Smooth muscle cell (in vitro differentiated cells): ENCODE measurements around the gene EDA. TPM values are rescaled to one million over a fixed set of nuclear protein-coding genes. Genes with fewer than 3 reads are reported as not detected.

Experiments used
- DNase-seq: peaks from one replicate; lab custom pipeline; 2025; ENCODE audit not compliant: unreplicated experiment; lab: John Stamatoyannopoulos, UW
- H2AFZ ChIP-seq: fragments of 200-600 bp; sonication (generic); 2 replicates; pipeline ENCODE4 v1.6.0; 2016; ENCODE audit warnings: antibody characterized with exemption, low read depth, mild to moderate bottlenecking
- H3F3A ChIP-seq: fragments of 200-600 bp; sonication (generic); 2 replicates; pipeline ENCODE4 v1.6.0; 2017; ENCODE audit warnings: antibody characterized with exemption, low read depth
- H3K27ac ChIP-seq: fragments of 200-600 bp; sonication (generic); 2 replicates; pipeline ENCODE4 v1.5.1; 2016; ENCODE audit warnings: low read depth, mild to moderate bottlenecking
- H3K27me3 ChIP-seq: fragments of 200-600 bp; sonication (generic); 2 replicates; pipeline ENCODE4 v1.6.1; 2016; ENCODE audit warnings: low read depth, mild to moderate bottlenecking
- H3K36me3 ChIP-seq: fragments of 200-600 bp; sonication (generic); 2 replicates; pipeline ENCODE4 v1.5.1; 2016; ENCODE audit warnings: low read depth
- H3K4me1 ChIP-seq: fragments of 200-600 bp; sonication (generic); 2 replicates; pipeline ENCODE4 v1.5.1; 2016; ENCODE audit warnings: low read depth
- H3K4me2 ChIP-seq: fragments of 200-600 bp; sonication (generic); 2 replicates; pipeline ENCODE4 v1.6.0; 2016; ENCODE audit warnings: mild to moderate bottlenecking
- H3K4me3 ChIP-seq: fragments of 200-600 bp; sonication (generic); 2 replicates; pipeline ENCODE4 v1.5.1; 2016; ENCODE audit warnings: mild to moderate bottlenecking
- H3K79me2 ChIP-seq: fragments of 200-600 bp; sonication (generic); 2 replicates; pipeline ENCODE4 v1.6.0; 2016; ENCODE audit warnings: low read depth, mild to moderate bottlenecking
- H3K9ac ChIP-seq: fragments of 200-600 bp; sonication (generic); 2 replicates; pipeline ENCODE4 v1.6.0; 2016; ENCODE audit warnings: low read depth
- H3K9me3 ChIP-seq: fragments of 200-600 bp; sonication (generic); replicated peaks from 2 replicates; pipeline ENCODE4 v1.5.1; 2016; ENCODE audit warnings: low read depth
- H4K20me1 ChIP-seq: fragments of 200-600 bp; sonication (generic); 2 replicates; pipeline ENCODE4 v1.6.0; 2016; ENCODE audit warnings: low read depth
- WGBS: methylation state at CpG from one replicate; pipeline ENCODE4 v1.1.7; 2016; ENCODE audit warnings: low lambda C conversion rate; 5-methylcytosine and 5-hydroxymethylcytosine counted together
- polyA plus RNA-seq: library from polyadenylated mRNA; unstranded; fragments of >200 nt; fragmentation: Nextera tagmentation; extraction: Ambion mirVana; gene quantifications from 2 replicates; pipeline ENCODE4 v1.2.1, GENCODE V29; 2016
- total RNA-seq: library from RNA; depleted of rRNA; stranded (reverse); fragments of >200 nt; gene quantifications from 2 replicates; pipeline ENCODE4 v1.2.3, GENCODE V29; 2014
- TF ChIP-seq, protein P1 (sequence below): fragments of 200-600 bp; sonication (generic); IDR thresholded peaks from 2 replicates; pipeline ENCODE4 v1.5.1; 2017; ENCODE audit warnings: borderline replicate concordance, mild to moderate bottlenecking, antibody characterized with exemption; ENCODE audit not compliant: insufficient read depth, poor library complexity, severe bottlenecking

The EDA gene
- total and polyA plus RNA-seq, 2 experiments from 2014 or later: 2.0 TPM; not detected in 1

DNA sequence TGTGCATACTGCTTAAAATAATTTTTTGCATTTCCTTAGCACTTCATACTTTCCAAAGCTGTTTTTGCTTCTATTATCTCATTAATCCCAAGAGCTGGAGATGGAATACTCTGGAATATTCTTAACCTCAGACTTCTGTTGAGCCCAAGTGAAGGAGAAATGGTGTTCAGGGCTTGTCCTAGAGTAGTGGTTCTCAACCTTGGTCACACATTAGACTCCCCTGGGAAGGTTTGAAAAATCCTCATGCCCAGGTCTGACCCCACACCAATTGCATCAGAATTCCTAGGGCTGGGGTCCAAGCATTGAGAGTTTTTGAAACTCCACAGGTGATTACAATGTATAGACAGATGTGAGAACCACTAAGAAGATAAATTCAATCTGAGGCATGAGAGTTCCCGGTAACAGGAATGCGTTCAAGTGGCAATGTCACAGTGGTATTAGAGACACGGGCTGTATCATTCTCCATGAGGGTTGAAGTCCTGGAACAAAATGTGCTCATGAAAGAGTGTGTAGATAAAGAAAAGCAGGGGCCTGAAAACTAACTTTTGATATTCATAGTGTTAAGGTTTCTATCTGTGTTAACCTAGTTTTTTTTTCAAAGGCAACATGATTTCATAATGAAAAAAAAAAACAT is 385.9 kb downstream of the EDA start:
- TF ChIP-seq, protein P1, sequence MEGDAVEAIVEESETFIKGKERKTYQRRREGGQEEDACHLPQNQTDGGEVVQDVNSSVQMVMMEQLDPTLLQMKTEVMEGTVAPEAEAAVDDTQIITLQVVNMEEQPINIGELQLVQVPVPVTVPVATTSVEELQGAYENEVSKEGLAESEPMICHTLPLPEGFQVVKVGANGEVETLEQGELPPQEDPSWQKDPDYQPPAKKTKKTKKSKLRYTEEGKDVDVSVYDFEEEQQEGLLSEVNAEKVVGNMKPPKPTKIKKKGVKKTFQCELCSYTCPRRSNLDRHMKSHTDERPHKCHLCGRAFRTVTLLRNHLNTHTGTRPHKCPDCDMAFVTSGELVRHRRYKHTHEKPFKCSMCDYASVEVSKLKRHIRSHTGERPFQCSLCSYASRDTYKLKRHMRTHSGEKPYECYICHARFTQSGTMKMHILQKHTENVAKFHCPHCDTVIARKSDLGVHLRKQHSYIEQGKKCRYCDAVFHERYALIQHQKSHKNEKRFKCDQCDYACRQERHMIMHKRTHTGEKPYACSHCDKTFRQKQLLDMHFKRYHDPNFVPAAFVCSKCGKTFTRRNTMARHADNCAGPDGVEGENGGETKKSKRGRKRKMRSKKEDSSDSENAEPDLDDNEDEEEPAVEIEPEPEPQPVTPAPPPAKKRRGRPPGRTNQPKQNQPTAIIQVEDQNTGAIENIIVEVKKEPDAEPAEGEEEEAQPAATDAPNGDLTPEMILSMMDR: no peak
- H4K20me1 ChIP-seq: no peaks in the 10 kb centered on the region
- H3K4me1 ChIP-seq: no peaks in the 10 kb centered on the region
- no peak overlapping the region for H2AFZ ChIP-seq
- H3K27ac ChIP-seq: no peak overlapping the region
- no peaks in the 10 kb centered on the region for H3K27me3 ChIP-seq
- no peak overlapping the region for H3K4me3 ChIP-seq
- 87% methylated on average over 3 of the region's 3 CpGs for WGBS
- H3K79me2 ChIP-seq: no peaks in the 10 kb centered on the region
- H3K9ac ChIP-seq: no peak overlapping the region
- DNase-seq: no peak
- H3K9me3 ChIP-seq: no peaks in the 10 kb centered on the region
- H3K36me3 ChIP-seq: no peaks in the 10 kb centered on the region
- no peaks in the 10 kb centered on the region for H3F3A ChIP-seq
- no peak overlapping the region for H3K4me2 ChIP-seq

DNA sequence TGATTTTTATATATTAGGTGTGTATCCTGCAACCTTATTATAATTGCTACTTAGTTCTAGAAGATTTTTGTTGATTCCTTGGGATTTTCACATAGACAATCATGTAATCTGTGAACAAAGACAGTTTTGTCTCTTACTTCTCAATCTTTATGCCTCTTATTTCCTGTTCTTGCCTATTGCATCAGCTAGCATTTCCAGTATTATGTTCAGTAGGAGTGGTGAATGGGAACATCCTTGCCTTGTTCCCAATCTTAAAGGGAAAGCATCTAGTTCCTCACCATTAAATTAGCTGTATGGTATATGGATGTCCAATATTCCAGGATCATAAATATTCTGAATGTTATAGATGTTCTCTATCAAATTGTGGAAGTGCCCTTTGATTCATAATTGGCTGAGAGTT is 392.0 kb downstream of the EDA start:
- no peaks in the 10 kb centered on the region for H4K20me1 ChIP-seq
- TF ChIP-seq, protein P1: no peak
- no peak overlapping the region for H3K4me3 ChIP-seq
- no peak overlapping the region for H3K9ac ChIP-seq
- H3K36me3 ChIP-seq: no peaks in the 10 kb centered on the region
- H2AFZ ChIP-seq: no peak overlapping the region
- no peaks in the 10 kb centered on the region for H3K4me1 ChIP-seq
- DNase-seq: no peak
- H3F3A ChIP-seq: no peaks in the 10 kb centered on the region
- H3K27ac ChIP-seq: no peak overlapping the region
- no peaks in the 10 kb centered on the region for H3K79me2 ChIP-seq
- H3K4me2 ChIP-seq: no peak overlapping the region
- no peaks in the 10 kb centered on the region for H3K9me3 ChIP-seq
- no peaks in the 10 kb centered on the region for H3K27me3 ChIP-seq

DNA sequence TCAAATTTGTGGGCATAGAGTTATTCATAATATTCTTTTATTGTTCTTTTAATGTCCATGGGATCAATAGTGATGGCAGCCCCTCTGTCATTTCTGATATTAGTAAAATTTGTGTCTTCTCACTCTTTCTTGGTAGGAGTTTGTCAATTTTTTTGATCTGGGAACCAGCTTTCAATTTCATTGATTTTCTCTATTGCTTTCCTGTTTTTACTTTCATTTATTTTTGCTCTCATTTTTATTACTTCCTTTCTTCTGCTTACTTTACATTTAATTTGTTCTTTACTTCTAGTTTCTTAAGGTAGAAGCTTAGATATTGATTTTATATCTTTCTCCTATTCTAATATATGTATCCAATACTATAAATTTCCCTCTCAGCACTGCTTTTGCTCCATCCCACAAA is 393.1 kb downstream of the EDA start:
- TF ChIP-seq, protein P1: no peak
- Histone ChIP-seq H3K79me2 (no peaks in the 10 kb centered on the region), H3K4me1 (no peaks in the 10 kb centered on the region), H3K4me2 (no peak overlapping the region), H2AFZ (no peak overlapping the region), H3F3A (no peaks in the 10 kb centered on the region), H3K9me3 (no peaks in the 10 kb centered on the region), H3K36me3 (no peaks in the 10 kb centered on the region), H3K4me3 (no peak overlapping the region), H3K9ac (no peak overlapping the region), H3K27me3 (no peaks in the 10 kb centered on the region), H4K20me1 (no peaks in the 10 kb centered on the region), H3K27ac (no peak overlapping the region)
- DNase-seq: no peak

DNA sequence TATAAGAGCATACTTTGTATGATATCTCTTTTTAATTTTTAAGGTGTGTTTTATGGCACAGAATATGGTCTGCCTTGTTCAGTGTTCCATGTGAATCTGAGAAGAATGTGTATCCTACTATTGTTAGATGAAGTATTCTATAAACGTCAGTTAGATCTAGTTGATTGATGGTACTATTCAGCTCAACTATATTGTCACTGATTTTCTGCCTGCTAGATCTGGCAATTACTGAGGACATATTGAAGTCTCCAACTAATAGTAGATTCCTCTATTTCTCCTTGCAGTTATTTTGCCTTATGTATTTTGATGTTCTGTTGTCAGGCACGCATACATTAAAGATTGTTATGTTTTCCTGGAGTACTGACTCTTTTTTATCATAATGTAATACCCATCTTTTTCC is 394.1 kb downstream of the EDA start:
- Histone ChIP-seq H3K36me3 (no peaks in the 10 kb centered on the region), H3K9me3 (no peaks in the 10 kb centered on the region), H3K4me2 (no peak overlapping the region), H3F3A (no peaks in the 10 kb centered on the region), H3K4me1 (no peaks in the 10 kb centered on the region), H3K79me2 (no peaks in the 10 kb centered on the region), H3K9ac (no peak overlapping the region), H4K20me1 (no peaks in the 10 kb centered on the region), H2AFZ (no peak overlapping the region), H3K4me3 (no peak overlapping the region), H3K27me3 (no peaks in the 10 kb centered on the region), H3K27ac (no peak overlapping the region)
- 62% methylated on average over 2 of the region's 2 CpGs for whole genome bisulfite sequencing
- TF ChIP-seq, protein P1: no peak
- no peak for DNase-seq
